GM21737 (cell line): ENCODE data around the gene ACSM6.

ENCODE experiments used
- ATAC-seq: cut with Tn5 transposase; IDR thresholded peaks from one replicate; pipeline ENCODE4 v1.9.1; 2021; ENCODE audit warnings: mild to moderate bottlenecking, moderate library complexity; ENCODE audit not compliant: unreplicated experiment

The ACSM6 gene

GRCh38 chr10:95244152-95244551 lies 50.1 kb downstream of the ACSM6 start:
- ATAC-seq, result no peak

- peak; percentile 80 for ATAC-seq
Observed at GRCh38 chr10:95245425-95246055, 51.5 kb downstream of the ACSM6 start.

- peak; percentile 38 for ATAC-seq
Observed at GRCh38 chr10:95246582-95247051, 52.6 kb downstream of the ACSM6 start.

- no peak for ATAC-seq
Observed at GRCh38 chr10:95247200-95247880, 53.3 kb downstream of the ACSM6 start.

- ATAC-seq, result no peak
Observed at GRCh38 chr10:95247881-95248583, 54.0 kb downstream of the ACSM6 start.

GRCh38 chr10:95248989-95249388 lies 55.0 kb downstream of the ACSM6 start:
- no peak for ATAC-seq

- no peak for ATAC-seq
Observed at GRCh38 chr10:95249467-95249866, 55.4 kb downstream of the ACSM6 start.

- no peak for ATAC-seq
Observed at GRCh38 chr10:95250856-95251255, 56.8 kb downstream of the ACSM6 start.

- no peak for ATAC-seq
Observed at GRCh38 chr10:95253007-95253406, 59.0 kb downstream of the ACSM6 start.

GRCh38 chr10:95253686-95254085 lies 59.6 kb downstream of the ACSM6 start:
- no peak for ATAC-seq

- ATAC-seq, result no peak
Observed at GRCh38 chr10:95254629-95255028, 60.6 kb downstream of the ACSM6 start.

GRCh38 chr10:95256268-95256667 lies 62.2 kb downstream of the ACSM6 start:
- ATAC-seq, result no peak

- no peak for ATAC-seq
Observed at GRCh38 chr10:95257849-95258248, 63.8 kb downstream of the ACSM6 start.

- no peak for ATAC-seq
Observed at GRCh38 chr10:95260397-95260881, 66.4 kb downstream of the ACSM6 start.

GRCh38 chr10:95260909-95261552 lies 67.0 kb downstream of the ACSM6 start:
- no peak for ATAC-seq

- ATAC-seq, result no peak
Observed at GRCh38 chr10:95261926-95262325, 67.9 kb downstream of the ACSM6 start.

- ATAC-seq, result no peak
Observed at GRCh38 chr10:95262763-95263518, 68.9 kb downstream of the ACSM6 start.

GRCh38 chr10:95263864-95264226 lies 69.8 kb downstream of the ACSM6 start:
- ATAC-seq, result no peak

- ATAC-seq, result no peak
Observed at GRCh38 chr10:95264227-95265051, 70.4 kb downstream of the ACSM6 start.

- ATAC-seq, result no peak
Observed at GRCh38 chr10:95265572-95265971, 71.5 kb downstream of the ACSM6 start.
